ENCODE measurements around the gene GNPTG. TPM values are rescaled to one million over a fixed set of nuclear protein-coding genes. Genes with fewer than 3 reads are reported as not detected.

GNPTG gene
- total RNA-seq, 1 donor, result 69.1 TPM

- TF ChIP-seq, protein P1, sequence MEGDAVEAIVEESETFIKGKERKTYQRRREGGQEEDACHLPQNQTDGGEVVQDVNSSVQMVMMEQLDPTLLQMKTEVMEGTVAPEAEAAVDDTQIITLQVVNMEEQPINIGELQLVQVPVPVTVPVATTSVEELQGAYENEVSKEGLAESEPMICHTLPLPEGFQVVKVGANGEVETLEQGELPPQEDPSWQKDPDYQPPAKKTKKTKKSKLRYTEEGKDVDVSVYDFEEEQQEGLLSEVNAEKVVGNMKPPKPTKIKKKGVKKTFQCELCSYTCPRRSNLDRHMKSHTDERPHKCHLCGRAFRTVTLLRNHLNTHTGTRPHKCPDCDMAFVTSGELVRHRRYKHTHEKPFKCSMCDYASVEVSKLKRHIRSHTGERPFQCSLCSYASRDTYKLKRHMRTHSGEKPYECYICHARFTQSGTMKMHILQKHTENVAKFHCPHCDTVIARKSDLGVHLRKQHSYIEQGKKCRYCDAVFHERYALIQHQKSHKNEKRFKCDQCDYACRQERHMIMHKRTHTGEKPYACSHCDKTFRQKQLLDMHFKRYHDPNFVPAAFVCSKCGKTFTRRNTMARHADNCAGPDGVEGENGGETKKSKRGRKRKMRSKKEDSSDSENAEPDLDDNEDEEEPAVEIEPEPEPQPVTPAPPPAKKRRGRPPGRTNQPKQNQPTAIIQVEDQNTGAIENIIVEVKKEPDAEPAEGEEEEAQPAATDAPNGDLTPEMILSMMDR (IDR thresholded peaks at IDR 0.05; ENCODE audit: extremely low read depth, low read depth, low read length), result no peak
- Histone ChIP-seq H3K4me3 (ENCODE audit: insufficient read depth, low read length) (peak overlapping the region; percentile 81), H2AFZ (ENCODE audit: low read length) (peak overlapping the region; percentile 77), H4K20me1 (ENCODE audit: insufficient read depth, low read length) (peaks cover 32% of the 10 kb centered on the region), H3K9me3 (ENCODE audit: low read depth, low read length) (no peaks in the 10 kb centered on the region), H3K4me1 (ENCODE audit: insufficient read depth, low read length) (peaks cover 23% of the 10 kb centered on the region), H3K4me2 (ENCODE audit: insufficient read depth, low read length) (peak overlapping the region; percentile 43), H3K36me3 (ENCODE audit: insufficient read depth, low read length) (no peaks in the 10 kb centered on the region), H3K27me3 (ENCODE audit: insufficient read depth, low read length) (no peaks in the 10 kb centered on the region), H3K79me2 (ENCODE audit: insufficient read depth, low read length) (peaks cover 35% of the 10 kb centered on the region), H3K27ac (ENCODE audit: low read depth, low read length) (no peak overlapping the region)
- DNase-seq (ENCODE audit: insufficient read length, low spot score, missing footprints), result no peak
These were observed 43.4 kb upstream of the GNPTG start for GRCh38 chr16:1308036-1308976.

DNA sequence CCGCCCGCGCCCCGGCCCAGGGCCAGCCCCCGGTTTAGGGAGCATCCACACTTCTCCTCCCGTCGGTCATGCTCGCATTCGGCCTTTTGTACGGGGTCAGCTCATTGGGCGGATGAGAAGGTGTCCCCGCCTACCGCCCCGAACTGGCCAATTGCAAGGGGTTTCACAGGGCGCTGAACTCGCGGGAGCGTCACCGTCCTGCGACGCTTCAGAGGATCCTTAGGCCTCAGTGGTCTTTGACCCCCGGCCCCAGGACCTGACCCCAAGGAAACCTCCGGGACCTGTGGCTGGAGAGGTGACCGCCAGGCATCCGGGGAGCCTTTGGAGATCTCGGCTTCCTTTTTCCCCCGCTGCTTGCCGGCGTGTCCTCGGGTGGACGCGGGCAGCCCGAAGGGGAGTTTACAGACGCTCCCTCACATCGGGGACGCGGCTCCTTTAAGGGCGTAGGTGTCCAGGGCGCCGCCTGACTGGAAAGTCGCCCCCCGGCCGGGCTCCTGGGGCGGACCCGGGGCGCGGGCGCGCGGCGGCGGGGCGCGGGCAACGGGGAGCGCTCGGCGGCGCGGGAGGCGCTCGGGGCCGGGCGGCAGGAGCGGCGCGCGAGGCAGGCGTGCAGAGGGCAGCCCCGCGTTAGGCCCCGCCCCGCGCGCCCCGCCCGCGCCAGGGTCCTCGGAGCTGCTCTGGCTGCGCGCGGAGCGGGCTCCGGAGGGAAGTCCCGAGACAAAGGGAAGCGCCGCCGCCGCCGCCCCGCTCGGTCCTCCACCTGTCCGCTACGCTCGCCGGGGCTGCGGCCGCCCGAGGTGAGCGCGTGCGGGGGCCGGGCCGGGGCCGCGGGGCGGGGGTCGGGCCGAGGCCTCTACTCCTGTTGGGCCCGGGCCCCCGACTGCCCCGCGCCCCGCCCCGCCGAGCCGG is 42.5 kb upstream of the GNPTG start, which contains the start of gene UBE2I:
Gene UBE2I (plus strand): TSS at position 660 of the 909 bp plus-strand sequence. CDS start 4,395 bp downstream, outside the sequence.
- TF ChIP-seq, protein P1 (IDR thresholded peaks at IDR 0.05; ENCODE audit: extremely low read depth, low read depth, low read length), result no peak
- Histone ChIP-seq H3K9me3 (ENCODE audit: low read depth, low read length) (no peaks in the 10 kb centered on the region), H3K4me3 (ENCODE audit: insufficient read depth, low read length) (peak within 1 kb of the TSS; percentile 81)

GRCh38 chr16:1309888-1310831 is 41.6 kb upstream of the GNPTG start:
- peaks cover 50% of the 10 kb centered on the region for H4K20me1 ChIP-seq (ENCODE audit: insufficient read depth, low read length)
- TF ChIP-seq, protein P1 (IDR thresholded peaks at IDR 0.05; ENCODE audit: extremely low read depth, low read depth, low read length), result no peak
- peak overlapping the region; percentile 34 for H2AFZ ChIP-seq (ENCODE audit: low read length)
- H3K9me3 ChIP-seq (ENCODE audit: low read depth, low read length), result no peaks in the 10 kb centered on the region
- peak overlapping the region; percentile 81 for H3K4me3 ChIP-seq (ENCODE audit: insufficient read depth, low read length)
- H3K4me1 ChIP-seq (ENCODE audit: insufficient read depth, low read length), result peaks cover 23% of the 10 kb centered on the region
- H3K27me3 ChIP-seq (ENCODE audit: insufficient read depth, low read length), result no peaks in the 10 kb centered on the region
- peak overlapping the region; percentile 94 for H3K4me2 ChIP-seq (ENCODE audit: insufficient read depth, low read length)
- H3K79me2 ChIP-seq (ENCODE audit: insufficient read depth, low read length), result peaks cover 53% of the 10 kb centered on the region
- H3K27ac ChIP-seq (ENCODE audit: low read depth, low read length), result peak overlapping the region; percentile 14
- H3K36me3 ChIP-seq (ENCODE audit: insufficient read depth, low read length), result peaks cover 9% of the 10 kb centered on the region
- peak; percentile 95 for DNase-seq (ENCODE audit: insufficient read length, low spot score, missing footprints)

More for the DNA sequence above, 42.5 kb upstream of the GNPTG start, which contains the start of gene UBE2I:
- H2AFZ ChIP-seq (ENCODE audit: low read length), result peak within 1 kb of the TSS; percentile 99
- peaks cover 3% of the 10 kb centered on the region for H3K36me3 ChIP-seq (ENCODE audit: insufficient read depth, low read length)
- peaks cover 44% of the 10 kb centered on the region for H3K79me2 ChIP-seq (ENCODE audit: insufficient read depth, low read length)
- peak within 1 kb of the TSS; percentile 99 for H3K27ac ChIP-seq (ENCODE audit: low read depth, low read length)
- no peaks in the 10 kb centered on the region for H3K27me3 ChIP-seq (ENCODE audit: insufficient read depth, low read length)
- peak; percentile 99 for DNase-seq (ENCODE audit: insufficient read length, low spot score, missing footprints)
- peaks cover 41% of the 10 kb centered on the region for H4K20me1 ChIP-seq (ENCODE audit: insufficient read depth, low read length)
- H3K4me1 ChIP-seq (ENCODE audit: insufficient read depth, low read length), result peaks cover 23% of the 10 kb centered on the region
- H3K4me2 ChIP-seq (ENCODE audit: insufficient read depth, low read length), result peak within 1 kb of the TSS; percentile 94
